Astrocyte of the cerebellum (primary cell): ENCODE data around the gene ARID3B.

Experiments
- DNase-seq: peaks from one replicate; pipeline ENCODE4 v3.0.0-alpha.2; 2011; ENCODE audit warnings: low read depth
- H3K4me3 ChIP-seq: 2 replicates; pipeline ENCODE4 v1.5.1; 2011; ENCODE audit warnings: mild to moderate bottlenecking, low read depth, low read length, moderate library complexity
- in situ Hi-C: cut with HindIII; loops from 2 replicates; pipeline ENCODE4 v1.10.0; 2017; ENCODE audit warnings: low sequenced_read_pairs
- TF ChIP-seq, protein P1 (sequence below): IDR thresholded peaks from 2 replicates; pipeline ENCODE4 v1.5.1; 2012; ENCODE audit warnings: low read length, low read depth, moderate library complexity, mild to moderate bottlenecking; ENCODE audit errors: missing control alignments

The ARID3B gene

DNA sequence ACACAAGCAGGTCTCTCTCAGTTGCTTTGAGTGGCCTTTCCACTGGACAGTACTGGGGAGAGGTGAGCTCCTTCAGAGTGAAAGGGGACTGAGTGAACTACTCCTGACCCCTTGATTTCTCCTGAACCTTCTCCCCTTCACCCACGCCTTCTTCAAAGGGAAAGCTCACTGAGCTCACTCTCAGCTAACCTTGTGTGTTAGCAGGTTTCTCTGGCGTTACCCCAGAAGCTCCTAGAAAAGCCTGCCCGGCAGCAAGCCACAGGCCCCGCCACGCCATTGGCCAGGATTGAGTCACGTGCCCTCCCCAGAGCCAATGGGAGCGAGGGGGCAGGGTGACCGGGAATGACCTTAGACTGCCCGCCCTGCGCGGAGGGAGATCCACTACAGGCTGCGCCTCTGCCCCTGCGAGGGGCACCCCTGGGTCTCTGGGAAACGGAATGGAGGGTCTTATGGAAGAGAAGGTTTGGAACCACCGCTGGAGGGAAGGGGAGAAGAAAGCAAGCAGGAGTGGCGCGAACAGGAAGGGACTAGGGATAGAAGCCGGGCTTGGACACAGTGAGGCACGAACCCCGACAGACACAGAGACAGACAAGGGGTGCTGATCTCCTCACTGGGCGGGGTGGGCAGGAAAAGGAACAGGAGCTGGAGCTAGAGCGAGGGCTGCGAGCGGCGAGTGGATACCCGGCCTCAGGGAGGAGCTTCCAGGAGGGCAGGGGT lies 57.3 kb downstream of the ARID3B start:
- DNase-seq = no peak
- peak overlapping the region; percentile 53 for H3K4me3 ChIP-seq
- in situ Hi-C loops = no loop called here
- TF ChIP-seq, protein P1, sequence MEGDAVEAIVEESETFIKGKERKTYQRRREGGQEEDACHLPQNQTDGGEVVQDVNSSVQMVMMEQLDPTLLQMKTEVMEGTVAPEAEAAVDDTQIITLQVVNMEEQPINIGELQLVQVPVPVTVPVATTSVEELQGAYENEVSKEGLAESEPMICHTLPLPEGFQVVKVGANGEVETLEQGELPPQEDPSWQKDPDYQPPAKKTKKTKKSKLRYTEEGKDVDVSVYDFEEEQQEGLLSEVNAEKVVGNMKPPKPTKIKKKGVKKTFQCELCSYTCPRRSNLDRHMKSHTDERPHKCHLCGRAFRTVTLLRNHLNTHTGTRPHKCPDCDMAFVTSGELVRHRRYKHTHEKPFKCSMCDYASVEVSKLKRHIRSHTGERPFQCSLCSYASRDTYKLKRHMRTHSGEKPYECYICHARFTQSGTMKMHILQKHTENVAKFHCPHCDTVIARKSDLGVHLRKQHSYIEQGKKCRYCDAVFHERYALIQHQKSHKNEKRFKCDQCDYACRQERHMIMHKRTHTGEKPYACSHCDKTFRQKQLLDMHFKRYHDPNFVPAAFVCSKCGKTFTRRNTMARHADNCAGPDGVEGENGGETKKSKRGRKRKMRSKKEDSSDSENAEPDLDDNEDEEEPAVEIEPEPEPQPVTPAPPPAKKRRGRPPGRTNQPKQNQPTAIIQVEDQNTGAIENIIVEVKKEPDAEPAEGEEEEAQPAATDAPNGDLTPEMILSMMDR = no peak

DNA sequence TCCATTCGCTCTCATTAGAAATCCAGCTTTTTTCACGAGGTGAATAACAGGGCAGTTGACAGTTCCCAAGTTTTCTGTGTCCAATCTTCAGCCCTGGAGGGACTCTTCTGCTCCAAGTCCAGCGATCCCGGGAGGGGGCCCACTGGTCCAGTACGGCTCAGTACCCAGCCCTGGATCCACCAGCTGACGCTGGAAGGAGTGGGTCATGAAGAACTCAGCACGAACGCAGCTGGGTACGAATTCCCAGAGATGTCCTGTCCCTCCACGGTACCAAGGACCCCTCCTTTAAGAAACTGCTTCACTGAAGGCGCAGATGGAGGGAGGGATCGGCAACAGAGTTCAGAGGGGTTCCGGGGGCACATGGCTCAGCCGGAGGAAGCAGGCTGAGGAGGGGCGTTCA lies 58.1 kb downstream of the ARID3B start:
- H3K4me3 ChIP-seq = peak overlapping the region; percentile 53
- in situ Hi-C loops = no loop called here
- TF ChIP-seq, protein P1 = no peak

DNA sequence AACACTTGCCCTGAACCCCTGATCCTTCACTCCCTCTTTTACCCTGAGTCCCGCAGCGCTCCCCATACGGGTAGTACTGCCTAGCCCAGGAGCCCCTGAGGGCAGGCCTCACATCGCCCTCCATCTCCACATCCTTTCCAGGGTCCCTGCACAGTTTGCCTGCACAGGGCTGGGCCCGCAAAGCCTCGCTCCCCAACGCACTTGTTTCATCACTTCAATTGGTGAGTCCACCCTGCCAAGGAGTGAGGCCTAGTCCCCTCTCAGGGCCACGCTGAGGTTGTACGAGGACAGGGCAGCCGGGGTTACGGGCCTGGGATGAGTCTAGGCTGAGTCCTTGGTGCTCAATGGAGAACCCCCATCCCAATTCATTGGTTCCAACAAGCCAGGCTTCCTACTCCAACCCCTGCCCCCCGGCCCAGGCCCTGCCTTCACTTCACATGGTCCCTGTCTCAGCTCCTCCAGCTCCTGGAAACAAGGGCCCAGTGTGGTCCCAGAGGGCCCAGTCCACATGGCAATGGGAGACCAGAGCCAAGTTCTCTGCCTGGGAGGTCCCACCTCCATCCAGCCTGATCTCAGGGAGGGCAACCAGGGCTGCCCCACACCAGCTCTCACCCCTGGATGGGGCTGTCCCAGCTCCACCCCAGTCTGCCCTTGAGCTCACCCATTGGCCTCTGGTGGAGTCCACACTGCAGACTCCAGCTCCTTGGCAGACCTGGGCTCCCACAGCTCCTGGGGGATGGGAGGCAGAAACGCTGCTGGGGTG lies 62.2 kb downstream of the ARID3B start:
- TF ChIP-seq, protein P1 = no peak
- DNase-seq = no peak
- no peak overlapping the region for H3K4me3 ChIP-seq
- in situ Hi-C loops = no loop called here

More for the DNA sequence above, 58.1 kb downstream of the ARID3B start:
- no peak for DNase-seq

DNA sequence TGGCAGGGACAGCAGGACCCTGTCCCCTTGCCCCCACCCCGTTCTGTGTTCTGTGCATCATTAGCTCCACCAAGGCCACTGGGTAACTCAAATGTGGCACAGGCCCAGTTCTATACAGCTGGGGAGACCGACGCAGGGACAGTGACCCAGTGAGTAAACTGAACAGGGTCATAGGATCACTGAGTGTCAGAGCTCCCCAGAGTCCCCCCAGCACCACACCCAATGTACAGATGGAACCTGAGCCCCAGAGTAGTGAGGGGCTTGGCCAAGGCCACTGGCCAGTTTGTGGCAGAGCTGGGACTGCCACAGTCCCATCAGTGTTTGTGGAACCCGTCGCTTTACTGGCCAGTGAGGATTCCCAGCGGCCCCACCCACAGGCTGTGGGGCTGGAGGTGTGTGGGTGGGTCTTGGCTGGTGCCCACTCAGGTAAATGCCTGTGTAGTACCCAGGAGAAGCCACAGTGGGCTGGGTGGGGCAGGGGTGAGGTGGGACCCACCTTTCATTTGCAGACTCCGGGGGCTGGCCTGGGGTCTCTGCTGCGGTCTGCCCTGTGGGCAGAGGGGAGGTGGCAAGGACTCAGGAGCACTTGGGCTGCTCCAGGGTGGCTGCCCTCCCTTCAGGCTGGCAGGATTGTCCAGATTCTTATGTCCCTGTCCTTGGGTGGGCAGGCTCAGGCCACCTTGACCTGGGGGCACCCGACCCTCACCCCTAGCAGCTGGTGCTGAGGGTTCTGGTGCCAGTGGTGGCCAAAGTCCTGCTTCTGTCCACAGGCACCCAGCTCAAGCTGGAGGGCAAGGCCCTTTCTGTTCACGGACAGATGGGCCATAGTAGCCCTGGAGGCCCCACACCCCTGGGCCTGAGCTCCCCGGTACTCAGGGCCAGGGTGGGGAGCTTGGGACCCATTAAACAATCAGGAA lies 63.0 kb downstream of the ARID3B start:
- TF ChIP-seq, protein P1 = no peak
- no peak for DNase-seq
- H3K4me3 ChIP-seq = no peak overlapping the region
- in situ Hi-C loops = no loop called here

DNA sequence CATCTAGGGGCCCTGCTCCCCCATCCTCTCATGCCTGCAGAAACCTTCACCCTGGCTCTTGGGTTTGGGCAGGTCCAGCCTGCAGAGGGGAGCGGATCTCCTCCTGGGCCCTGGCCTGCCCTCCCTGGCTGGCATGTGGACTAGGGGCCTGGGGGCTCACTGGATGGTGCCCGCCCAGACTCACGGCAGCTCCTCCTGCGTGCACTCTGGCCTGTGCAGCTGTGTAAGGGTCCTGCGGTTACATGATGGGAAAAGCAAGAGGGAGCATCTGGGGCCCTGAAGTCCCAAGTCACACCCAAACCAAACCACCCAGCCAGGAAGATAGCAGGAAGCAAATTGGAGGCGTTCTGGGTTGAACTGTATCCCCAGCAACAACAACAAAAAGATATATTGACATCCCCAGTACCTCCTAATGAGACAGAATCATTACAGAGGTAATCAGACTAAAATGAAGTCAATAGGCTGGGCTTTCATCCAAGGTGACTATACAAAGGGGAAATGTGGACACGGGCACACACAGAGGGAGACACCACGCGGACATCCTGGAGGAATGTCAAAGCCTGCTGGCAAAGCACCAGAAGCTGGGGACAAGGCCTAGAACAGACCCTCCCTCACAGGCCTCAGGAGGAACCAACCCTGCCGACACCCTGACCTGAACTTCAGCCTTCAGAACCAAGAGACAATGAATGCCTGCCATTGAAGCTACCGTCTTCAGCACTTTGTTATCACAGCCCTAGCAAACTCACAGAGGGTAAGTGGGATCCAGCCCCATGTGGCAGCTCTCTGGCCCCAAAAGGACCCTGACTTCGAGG lies 64.2 kb downstream of the ARID3B start:
- no peak overlapping the region for H3K4me3 ChIP-seq
- TF ChIP-seq, protein P1 = no peak
- in situ Hi-C loops = no loop called here
- DNase-seq = no peak
